ENCODE data around the gene MACC1.

DNA sequence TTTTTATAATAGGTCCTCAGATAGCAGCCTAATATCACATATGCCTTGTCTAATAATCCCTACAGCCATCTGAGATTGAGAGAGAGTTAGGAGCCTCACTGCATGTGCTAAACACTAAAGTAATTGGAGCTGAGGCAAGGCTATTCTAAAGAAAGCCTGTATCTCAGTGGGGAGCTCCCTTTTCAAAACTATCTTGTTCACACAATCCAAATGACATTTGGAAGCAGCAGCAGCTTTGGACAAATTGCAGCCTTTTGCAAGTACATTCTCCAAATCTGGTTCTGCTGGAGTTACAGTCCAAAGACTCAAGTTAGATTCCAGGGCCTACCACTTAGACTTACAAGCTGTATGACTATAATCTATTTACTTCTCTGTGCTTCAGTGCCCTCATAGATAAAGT lies 104.5 kb downstream of the MACC1 start:
- TF ChIP-seq POLR2A (IDR thresholded peaks at IDR 0.05): no peak
- TF ChIP-seq, protein P1, sequence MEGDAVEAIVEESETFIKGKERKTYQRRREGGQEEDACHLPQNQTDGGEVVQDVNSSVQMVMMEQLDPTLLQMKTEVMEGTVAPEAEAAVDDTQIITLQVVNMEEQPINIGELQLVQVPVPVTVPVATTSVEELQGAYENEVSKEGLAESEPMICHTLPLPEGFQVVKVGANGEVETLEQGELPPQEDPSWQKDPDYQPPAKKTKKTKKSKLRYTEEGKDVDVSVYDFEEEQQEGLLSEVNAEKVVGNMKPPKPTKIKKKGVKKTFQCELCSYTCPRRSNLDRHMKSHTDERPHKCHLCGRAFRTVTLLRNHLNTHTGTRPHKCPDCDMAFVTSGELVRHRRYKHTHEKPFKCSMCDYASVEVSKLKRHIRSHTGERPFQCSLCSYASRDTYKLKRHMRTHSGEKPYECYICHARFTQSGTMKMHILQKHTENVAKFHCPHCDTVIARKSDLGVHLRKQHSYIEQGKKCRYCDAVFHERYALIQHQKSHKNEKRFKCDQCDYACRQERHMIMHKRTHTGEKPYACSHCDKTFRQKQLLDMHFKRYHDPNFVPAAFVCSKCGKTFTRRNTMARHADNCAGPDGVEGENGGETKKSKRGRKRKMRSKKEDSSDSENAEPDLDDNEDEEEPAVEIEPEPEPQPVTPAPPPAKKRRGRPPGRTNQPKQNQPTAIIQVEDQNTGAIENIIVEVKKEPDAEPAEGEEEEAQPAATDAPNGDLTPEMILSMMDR (IDR thresholded peaks at IDR 0.05): no peak

Data from vagina (tissue), 2 donors.